T-helper 2 cell treated with Interferon-gamma antibody and Interleukin-4, amounts not matched to agents 100 ng/mL and 5 ng/mL, for 36 hours (primary cell): ENCODE results near the gene GATAD2A. TPM values are rescaled to one million over a fixed set of nuclear protein-coding genes. Genes with fewer than 3 reads are reported as not detected.

Source experiments
- intact Hi-C: fragments of 100-400 bp; cut with micrococcal nuclease; formaldehyde crosslinking; loops from one replicate; pipeline ENCODE4 v1.15.1; 2023
- total RNA-seq: library from RNA; stranded (reverse); gene quantifications from 2 replicates; pipeline ENCODE4 v1.2.3, GENCODE V29; 2022

Gene GATAD2A
- total RNA-seq, 1 donor from 2014 or later, result 123 TPM

GRCh38 chr19:19502808-19503602 lies 97.5 kb downstream of the GATAD2A start:
- intact Hi-C loops, result no loop called here

- intact Hi-C loops, result no loop called here
Observed at GRCh38 chr19:19504754-19505668, 99.5 kb downstream of the GATAD2A start.

GRCh38 chr19:19505669-19506326 lies 100.3 kb downstream of the GATAD2A start:
- intact Hi-C loops, result no loop called here

- intact Hi-C loops, result no loop called here
Observed at GRCh38 chr19:19506592-19506991, 101.1 kb downstream of the GATAD2A start.

GRCh38 chr19:19507354-19507753 lies 101.9 kb downstream of the GATAD2A start:
- intact Hi-C loops, result no loop called here

- intact Hi-C loops, result no loop called here
Observed at GRCh38 chr19:19508217-19508616, 102.7 kb downstream of the GATAD2A start.

- intact Hi-C loops, result no loop called here
Observed at GRCh38 chr19:19510432-19510831, 105.0 kb downstream of the GATAD2A start.

GRCh38 chr19:19513682-19514081 lies 108.2 kb downstream of the GATAD2A start:
- intact Hi-C loops, result no loop called here

- intact Hi-C loops, result no loop called here
Observed at GRCh38 chr19:19514215-19514657, 108.8 kb downstream of the GATAD2A start.

- intact Hi-C loops, result no loop called here
Observed at GRCh38 chr19:19514881-19515641, 109.6 kb downstream of the GATAD2A start, which contains the start of gene TSSK6. TSS of gene TSSK6 (minus strand) at chr19:19515548. CDS start at chr19:19515427, 121 bp downstream.

- intact Hi-C loops, result loop anchor here (1.0 kb wide), 2 partner anchors 27 to 196 kb away; partner anchors contain the start of genes MAU2 and SUGP1
Observed at GRCh38 chr19:19515642-19516519, 110.4 kb downstream of the GATAD2A start, which contains the start of gene NDUFA13. TSS of gene NDUFA13 (plus strand) at chr19:19516225. CDS start at chr19:19516239, 14 bp downstream.

GRCh38 chr19:19517235-19517619 lies 111.8 kb downstream of the GATAD2A start:
- intact Hi-C loops, result no loop called here

- intact Hi-C loops, result no loop called here
Observed at GRCh38 chr19:19520989-19521388, 115.5 kb downstream of the GATAD2A start.

GRCh38 chr19:19523177-19523576 lies 117.7 kb downstream of the GATAD2A start:
- intact Hi-C loops, result no loop called here

GRCh38 chr19:19524053-19524452 lies 118.6 kb downstream of the GATAD2A start:
- intact Hi-C loops, result no loop called here

- intact Hi-C loops, result no loop called here
Observed at GRCh38 chr19:19525611-19526380, 120.3 kb downstream of the GATAD2A start.

GRCh38 chr19:19526581-19527370 lies 121.3 kb downstream of the GATAD2A start:
- intact Hi-C loops, result no loop called here

GRCh38 chr19:19527371-19527656 lies 121.8 kb downstream of the GATAD2A start:
- intact Hi-C loops, result no loop called here
